ENCODE results near the gene ASS1.

- no peak for TF ChIP-seq CTCF (IDR thresholded peaks at IDR 0.05)
- TF ChIP-seq EP300 (IDR thresholded peaks at IDR 0.05): no peak
Measured at GRCh38 chr9:130430232-130430631, 14.5 kb upstream of the ASS1 start.
